Mesendoderm (in vitro differentiated cells): ENCODE results near the gene NUAK2.

ENCODE experiments used
- DNase-seq: peaks from one replicate; pipeline ENCODE4 v3.0.0; 2013
- H2AK5ac ChIP-seq: 2 replicates; pipeline ENCODE4 v1.6.1; 2013; ENCODE audit warnings: low read length, inconsistent platforms
- H2BK120ac ChIP-seq: 2 replicates; pipeline ENCODE4 v1.6.1; 2013; ENCODE audit warnings: low read depth, mild to moderate bottlenecking, low read length, moderate library complexity, mixed read lengths
- H2BK15ac ChIP-seq: replicated peaks from 2 replicates; pipeline ENCODE4 v1.6.1; 2013; ENCODE audit warnings: low read depth, mild to moderate bottlenecking, moderate library complexity
- H2BK5ac ChIP-seq: 2 replicates; pipeline ENCODE4 v1.6.1; 2013; ENCODE audit warnings: low read length, inconsistent platforms
- H3K18ac ChIP-seq: 2 replicates; pipeline ENCODE4 v1.6.1; 2013; ENCODE audit warnings: mild to moderate bottlenecking, low read length, mixed read lengths
- H3K23ac ChIP-seq: one replicate; pipeline ENCODE4 v1.6.1; 2013; ENCODE audit warnings: low read length
- H3K27ac ChIP-seq: 2 replicates; pipeline ENCODE4 v1.5.1; 2013; ENCODE audit warnings: low read depth, mild to moderate bottlenecking, inconsistent platforms, low read length, moderate library complexity
- H3K27me3 ChIP-seq: 2 replicates; pipeline ENCODE4 v1.6.1; 2013; ENCODE audit warnings: low read length, control low read depth, mild to moderate bottlenecking, inconsistent platforms; ENCODE audit not compliant: insufficient read depth, poor library complexity
- H3K36me3 ChIP-seq: 2 replicates; pipeline ENCODE4 v1.6.1; 2013; ENCODE audit warnings: low read length, inconsistent platforms; ENCODE audit not compliant: control insufficient read depth, insufficient read depth
- H3K4ac ChIP-seq: one replicate; pipeline ENCODE4 v1.6.1; 2013; ENCODE audit warnings: low read depth, mild to moderate bottlenecking, low read length, moderate library complexity
- H3K4me1 ChIP-seq: 2 replicates; pipeline ENCODE4 v1.6.1; 2013; ENCODE audit warnings: low read depth, low read length, inconsistent platforms; ENCODE audit not compliant: control insufficient read depth
- H3K4me2 ChIP-seq: 2 replicates; pipeline ENCODE4 v1.6.1; 2013; ENCODE audit warnings: low read length
- H3K4me3 ChIP-seq: 2 replicates; pipeline ENCODE4 v1.5.1; 2013; ENCODE audit warnings: mild to moderate bottlenecking, low read length
- H3K56ac ChIP-seq: one replicate; pipeline ENCODE4 v1.6.1; 2013; ENCODE audit warnings: low read length
- H3K79me1 ChIP-seq: 2 replicates; pipeline ENCODE4 v1.6.1; 2013; ENCODE audit warnings: low read length, inconsistent platforms
- H3K79me2 ChIP-seq: 2 replicates; pipeline ENCODE4 v1.6.1; 2013; ENCODE audit warnings: mild to moderate bottlenecking, low read length; ENCODE audit not compliant: control insufficient read depth, insufficient read depth
- H3K9ac ChIP-seq: 2 replicates; pipeline ENCODE4 v1.6.1; 2013; ENCODE audit warnings: low read length, inconsistent platforms
- H4K5ac ChIP-seq: one replicate; pipeline ENCODE4 v1.6.1; 2013; ENCODE audit warnings: low read length
- H4K8ac ChIP-seq: one replicate; pipeline ENCODE4 v1.6.1; 2013; ENCODE audit warnings: low read depth, mild to moderate bottlenecking, control low read depth, low read length, moderate library complexity
- WGBS: extraction: QIAGEN DNeasy Blood & Tissue Kit; methylation state at CpG from one replicate; pipeline ENCODE4 v1.1.7; 2013; ENCODE audit warnings: low lambda C conversion rate, missing lambda C conversion rate; ENCODE audit not compliant: insufficient coverage; ENCODE audit errors: extremely low coverage; 5-methylcytosine and 5-hydroxymethylcytosine counted together

NUAK2 gene

DNA sequence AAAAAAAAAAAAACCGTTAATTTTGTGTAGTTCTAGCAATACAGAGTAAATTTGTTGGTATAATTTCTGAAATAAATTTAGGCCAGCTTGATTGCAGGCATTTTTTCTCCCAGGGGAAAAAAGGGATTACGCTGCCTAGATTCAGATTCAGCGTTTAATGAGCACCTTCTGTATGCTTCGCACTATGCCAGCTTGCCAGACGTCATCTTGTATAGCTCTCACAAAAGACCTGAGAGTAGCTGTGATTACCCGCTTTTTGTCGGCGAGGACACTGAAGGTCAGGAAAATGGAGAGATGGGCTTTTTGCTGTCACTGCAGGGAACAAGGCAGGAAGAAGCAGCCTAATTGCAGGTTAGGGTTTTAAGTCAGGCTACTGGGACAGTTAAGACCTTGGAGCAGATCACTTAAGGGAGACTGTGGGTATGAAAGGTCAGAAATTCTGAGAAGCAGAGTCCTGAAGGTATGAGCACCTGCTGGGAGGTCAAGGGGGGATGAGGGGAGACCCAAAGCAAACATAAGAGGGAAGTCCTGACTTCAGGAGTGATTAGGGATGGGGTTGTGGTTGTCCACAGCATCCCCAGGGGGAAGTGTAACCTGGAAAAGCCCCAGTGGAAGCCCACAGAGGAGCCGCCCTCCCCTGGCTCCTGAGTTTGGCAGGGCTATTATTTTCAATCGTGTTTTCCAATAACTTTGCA is 54.8 kb downstream of the NUAK2 start:
- Histone ChIP-seq H2BK15ac (no peak overlapping the region), H3K18ac (no peak overlapping the region), H3K4me1 (peaks cover 3% of the 10 kb centered on the region), H3K27me3 (no peaks in the 10 kb centered on the region), H3K27ac (no peak overlapping the region), H2AK5ac (no peak overlapping the region), H3K36me3 (no peaks in the 10 kb centered on the region), H3K79me1 (no peaks in the 10 kb centered on the region), H2BK5ac (no peak overlapping the region), H3K79me2 (no peaks in the 10 kb centered on the region), H3K9ac (no peak overlapping the region), H3K23ac (no peak overlapping the region), H2BK120ac (no peak overlapping the region), H3K4me3 (no peak overlapping the region), H3K56ac (no peak overlapping the region), H4K8ac (no peak overlapping the region), H4K5ac (no peak overlapping the region), H3K4me2 (no peak overlapping the region), H3K4ac (no peak overlapping the region)
- no CpG with 5 or more reads among the region's 10 CpGs for WGBS
- DNase-seq = no peak

DNA sequence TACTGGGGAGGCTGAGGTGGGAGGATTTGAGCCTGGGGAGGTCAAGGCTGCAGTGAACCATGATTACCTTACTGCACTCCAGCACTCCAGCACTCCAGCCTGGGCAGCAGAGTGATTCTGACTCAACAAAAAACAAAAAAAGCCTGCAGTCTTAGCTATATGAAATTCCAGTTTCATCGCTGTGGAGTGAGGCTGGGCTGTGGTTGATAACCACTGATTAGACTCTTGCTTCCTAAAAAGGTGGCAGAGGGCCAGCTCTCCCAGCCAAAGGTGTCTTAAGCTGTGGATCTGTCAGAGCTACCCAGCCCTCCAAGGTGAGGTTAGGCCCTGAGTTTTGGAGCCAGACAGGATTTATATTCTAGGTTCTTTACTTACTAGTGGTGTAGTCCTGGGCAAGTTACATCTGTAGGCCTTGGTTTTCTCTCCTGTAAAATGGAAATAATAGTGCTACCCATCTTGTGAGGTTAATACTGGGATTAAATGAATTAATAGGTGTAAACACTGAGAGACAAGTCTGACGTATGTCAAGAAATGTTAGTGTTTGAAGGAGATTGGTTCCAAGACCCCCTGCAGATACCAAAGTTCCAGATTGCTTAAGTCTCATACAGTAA is 57.9 kb downstream of the NUAK2 start:
- peaks cover 3% of the 10 kb centered on the region for H3K4me1 ChIP-seq
- H3K79me1 ChIP-seq = no peaks in the 10 kb centered on the region
- WGBS = no CpG with 5 or more reads among the region's 2 CpGs

DNA sequence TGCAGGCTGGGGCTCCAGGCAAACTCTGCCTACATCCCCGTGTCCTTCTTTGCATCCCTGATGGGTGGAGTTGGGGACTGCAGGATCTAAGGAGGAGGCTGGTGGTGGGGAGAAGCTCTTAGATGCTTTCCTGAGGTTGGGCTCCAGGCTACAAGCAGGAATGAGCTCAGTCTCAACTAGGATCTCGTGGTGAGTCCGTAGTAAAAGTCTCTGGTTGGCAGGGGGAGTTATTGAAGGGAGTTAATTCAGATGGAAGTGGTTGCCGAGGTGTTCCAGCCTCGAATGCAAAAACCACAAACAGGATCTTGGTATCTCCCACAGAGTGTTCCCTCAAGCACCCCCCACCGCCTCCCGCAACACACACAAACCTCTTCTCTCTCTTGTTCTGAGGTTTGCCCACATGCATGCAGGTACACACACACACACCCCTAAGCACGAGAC is 58.8 kb downstream of the NUAK2 start:
- H3K4me3 ChIP-seq = no peak overlapping the region
- no peaks in the 10 kb centered on the region for H3K79me1 ChIP-seq
- no peak overlapping the region for H2BK120ac ChIP-seq
- peak; percentile 56 for DNase-seq
- no peak overlapping the region for H3K4me2 ChIP-seq
- no peaks in the 10 kb centered on the region for H3K27me3 ChIP-seq
- peaks cover 3% of the 10 kb centered on the region for H3K4me1 ChIP-seq
- H4K5ac ChIP-seq = no peak overlapping the region
- H3K56ac ChIP-seq = no peak overlapping the region
- no peaks in the 10 kb centered on the region for H3K79me2 ChIP-seq
- no peak overlapping the region for H3K23ac ChIP-seq
- no peak overlapping the region for H3K27ac ChIP-seq
- H3K18ac ChIP-seq = no peak overlapping the region
- WGBS = no CpG with 5 or more reads among the region's 8 CpGs
- H2BK5ac ChIP-seq = no peak overlapping the region
- H3K36me3 ChIP-seq = no peaks in the 10 kb centered on the region
- no peak overlapping the region for H2AK5ac ChIP-seq
- no peak overlapping the region for H3K4ac ChIP-seq
- H2BK15ac ChIP-seq = no peak overlapping the region
- no peak overlapping the region for H3K9ac ChIP-seq
- H4K8ac ChIP-seq = no peak overlapping the region

More for the DNA sequence above, 57.9 kb downstream of the NUAK2 start:
- H3K27ac ChIP-seq = no peak overlapping the region
- no peak overlapping the region for H3K9ac ChIP-seq
- no peaks in the 10 kb centered on the region for H3K36me3 ChIP-seq
- no peak overlapping the region for H2BK120ac ChIP-seq
- no peak overlapping the region for H3K18ac ChIP-seq
- no peak for DNase-seq
- H3K27me3 ChIP-seq = no peaks in the 10 kb centered on the region
- H2BK5ac ChIP-seq = no peak overlapping the region
- no peak overlapping the region for H3K4me3 ChIP-seq
- H4K5ac ChIP-seq = no peak overlapping the region
- H3K4ac ChIP-seq = no peak overlapping the region
- no peaks in the 10 kb centered on the region for H3K79me2 ChIP-seq
- H4K8ac ChIP-seq = no peak overlapping the region
- H2BK15ac ChIP-seq = no peak overlapping the region
- no peak overlapping the region for H2AK5ac ChIP-seq
- no peak overlapping the region for H3K56ac ChIP-seq
- no peak overlapping the region for H3K23ac ChIP-seq
- no peak overlapping the region for H3K4me2 ChIP-seq

DNA sequence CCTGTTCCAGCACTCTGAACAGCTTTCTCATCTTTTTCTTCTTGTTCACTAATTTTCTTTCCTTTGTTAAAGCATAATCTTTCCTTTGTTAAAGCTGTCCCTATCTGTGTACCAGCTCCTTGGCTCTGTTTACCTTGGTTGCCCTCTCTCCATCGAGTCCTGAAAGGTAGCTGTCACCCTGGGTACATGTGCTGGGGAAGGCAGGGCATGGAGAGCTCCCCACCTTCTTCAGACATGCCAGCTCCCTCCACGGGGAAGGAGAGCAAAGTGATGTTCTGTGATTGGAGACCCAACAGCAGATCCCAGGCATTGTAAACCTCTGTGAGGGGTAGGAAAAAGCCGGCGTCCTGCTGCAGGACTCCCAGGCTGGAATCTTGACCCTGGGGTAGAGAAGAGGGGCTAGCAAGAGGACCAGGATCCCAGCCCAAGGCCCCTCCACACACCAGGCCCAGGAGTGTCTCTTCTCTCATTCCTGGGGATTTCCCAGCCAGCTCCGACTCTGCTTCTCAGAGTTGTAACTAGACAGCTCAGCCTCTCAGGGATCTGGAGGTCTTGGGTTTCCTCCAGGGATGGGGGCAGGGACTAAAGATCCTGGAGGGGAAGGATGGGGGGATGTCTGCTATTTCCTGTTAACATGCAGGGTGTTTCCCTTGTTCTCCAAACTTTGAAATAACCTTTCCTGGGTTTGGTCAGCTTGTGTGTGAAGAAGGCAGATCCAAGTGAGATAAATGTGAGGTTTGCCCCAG is 59.4 kb downstream of the NUAK2 start:
- Histone ChIP-seq H2BK120ac (peak overlapping the region; percentile 16), H3K9ac (no peak overlapping the region), H3K36me3 (no peaks in the 10 kb centered on the region), H3K79me2 (no peaks in the 10 kb centered on the region), H2AK5ac (no peak overlapping the region), H4K5ac (no peak overlapping the region), H3K79me1 (no peaks in the 10 kb centered on the region), H2BK5ac (no peak overlapping the region), H3K4me3 (no peak overlapping the region), H3K18ac (no peak overlapping the region), H4K8ac (no peak overlapping the region), H3K56ac (peak overlapping the region; percentile 19), H2BK15ac (no peak overlapping the region), H3K27me3 (no peaks in the 10 kb centered on the region), H3K4me1 (peaks cover 3% of the 10 kb centered on the region), H3K4ac (no peak overlapping the region), H3K4me2 (no peak overlapping the region), H3K23ac (no peak overlapping the region), H3K27ac (peak overlapping the region; percentile 3)
- peak; percentile 52 for DNase-seq
- no CpG with 5 or more reads among the region's 5 CpGs for WGBS

DNA sequence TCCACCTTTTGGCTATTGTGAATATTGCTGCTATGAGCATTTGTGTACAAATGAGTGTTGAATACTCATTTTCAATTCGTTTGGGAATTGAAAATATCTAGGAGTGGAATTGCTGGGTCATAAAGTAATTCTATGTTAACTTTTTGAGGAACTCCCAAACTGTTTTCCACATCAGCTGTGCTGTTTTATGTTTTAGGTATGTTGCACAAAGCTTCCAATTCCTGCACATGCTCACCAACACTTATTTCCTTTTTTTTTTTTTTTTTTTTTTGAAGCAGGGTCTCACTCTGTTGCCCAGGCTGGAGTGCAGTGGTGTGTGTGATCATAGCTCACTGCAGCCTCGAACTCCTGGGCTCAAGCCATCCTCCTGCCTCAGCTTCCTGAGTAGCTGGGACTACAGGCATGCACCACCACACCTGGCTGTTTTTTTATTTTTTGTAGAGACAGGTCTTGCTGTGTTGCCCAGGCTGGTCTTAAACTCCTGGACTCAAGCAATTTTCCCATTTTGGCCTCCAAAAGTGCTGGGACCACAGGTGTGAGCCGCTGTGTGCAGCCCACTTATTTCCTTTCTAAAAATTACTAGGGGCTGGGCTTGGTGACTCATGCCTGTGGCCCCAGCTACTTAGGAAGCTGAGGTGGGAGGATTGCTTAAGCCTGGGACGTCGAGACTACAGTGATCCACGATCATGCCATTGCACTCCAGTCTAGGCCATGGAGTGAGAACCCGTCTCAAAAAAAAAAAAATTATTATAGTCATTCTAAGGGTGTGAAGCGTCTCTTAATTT is 60.4 kb downstream of the NUAK2 start:
- Histone ChIP-seq H3K4me2 (no peak overlapping the region), H3K79me1 (no peaks in the 10 kb centered on the region), H3K27me3 (no peaks in the 10 kb centered on the region), H3K4me3 (no peak overlapping the region), H3K4me1 (peaks cover 3% of the 10 kb centered on the region), H2BK120ac (no peak overlapping the region), H3K36me3 (no peaks in the 10 kb centered on the region), H3K27ac (no peak overlapping the region), H3K23ac (no peak overlapping the region), H2AK5ac (no peak overlapping the region), H3K79me2 (no peaks in the 10 kb centered on the region), H4K5ac (no peak overlapping the region), H3K18ac (no peak overlapping the region), H4K8ac (no peak overlapping the region), H2BK15ac (no peak overlapping the region), H3K9ac (no peak overlapping the region), H2BK5ac (no peak overlapping the region), H3K56ac (no peak overlapping the region), H3K4ac (no peak overlapping the region)
- WGBS = no CpG with 5 or more reads among the region's 8 CpGs
- DNase-seq = no peak
